VCaP (cell line): ENCODE results near the gene PRKCH.

Experiments
- H3K27ac ChIP-seq: fragments of 450-650 bp; 2 replicates; pipeline ENCODE4 v1.5.1; 2017
- CTCF ChIP-seq: fragments of 450-650 bp; conservative IDR thresholded peaks from 2 replicates; pipeline ENCODE4 v1.5.1; 2017; ENCODE audit warnings: mild to moderate bottlenecking, moderate library complexity

PRKCH gene

GRCh38 chr14:61296151-61296550 lies 25.2 kb upstream of the PRKCH start:
- TF ChIP-seq CTCF, result no peak

GRCh38 chr14:61296719-61297502 lies 24.5 kb upstream of the PRKCH start:
- peak; percentile 73 for TF ChIP-seq CTCF
- H3K27ac ChIP-seq, result no peak overlapping the region

More at GRCh38 chr14:61296151-61296550, 25.2 kb upstream of the PRKCH start:
- H3K27ac ChIP-seq, result no peak overlapping the region

DNA sequence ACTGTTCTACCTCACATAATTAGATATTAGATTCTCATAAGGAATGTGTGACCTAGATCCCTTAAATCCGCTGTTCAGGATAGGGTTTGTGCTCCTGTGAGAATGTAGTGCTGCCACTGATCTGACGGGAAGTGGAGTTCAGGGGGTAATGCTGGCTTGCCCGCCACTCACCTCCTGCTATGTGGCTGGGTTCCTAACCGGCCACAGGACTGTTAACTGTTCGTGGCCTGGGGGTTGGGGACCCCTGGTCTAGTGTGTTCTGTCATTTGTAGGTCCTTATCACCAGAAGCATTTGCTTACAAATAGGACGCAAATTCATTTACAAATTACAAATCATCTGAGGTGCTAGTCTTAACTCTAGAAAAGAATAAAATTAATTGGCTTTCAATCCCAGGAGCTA lies 23.8 kb upstream of the PRKCH start:
- H3K27ac ChIP-seq, result no peak overlapping the region

GRCh38 chr14:61298824-61299223 lies 22.6 kb upstream of the PRKCH start:
- no peak overlapping the region for H3K27ac ChIP-seq
- no peak for TF ChIP-seq CTCF

More for the DNA sequence above, 23.8 kb upstream of the PRKCH start:
- TF ChIP-seq CTCF, result no peak

GRCh38 chr14:61300209-61300608 lies 21.2 kb upstream of the PRKCH start:
- no peak overlapping the region for H3K27ac ChIP-seq
- no peak for TF ChIP-seq CTCF

- no peak for TF ChIP-seq CTCF
- H3K27ac ChIP-seq, result no peak overlapping the region
These were observed 20.6 kb upstream of the PRKCH start for GRCh38 chr14:61300754-61301153.

DNA sequence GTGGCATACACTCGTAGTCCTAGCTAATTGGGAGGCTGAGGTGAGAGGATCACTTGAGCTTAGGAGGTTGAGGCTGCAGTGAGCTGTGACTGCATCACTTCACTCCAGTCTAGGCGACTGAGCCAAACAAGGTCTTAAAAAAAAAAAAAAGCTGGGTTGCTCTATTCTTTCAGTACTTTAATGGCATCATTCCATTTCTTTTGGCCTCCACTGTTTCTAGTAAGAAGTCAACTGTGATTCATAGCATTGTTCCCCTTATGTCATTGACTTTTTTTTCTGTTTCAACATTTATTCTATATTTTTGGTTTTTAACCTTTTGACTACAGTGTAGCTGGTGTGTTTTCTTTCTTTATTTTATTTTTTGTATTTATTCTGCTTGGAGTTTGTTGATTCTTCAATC lies 16.7 kb upstream of the PRKCH start:
- TF ChIP-seq CTCF, result no peak
- H3K27ac ChIP-seq, result no peak overlapping the region
